Esophagus muscularis mucosa (tissue), 4 donors: Measurements from ENCODE around the gene ANKRD13D. TPM values are rescaled to one million over a fixed set of nuclear protein-coding genes. Genes with fewer than 3 reads are reported as not detected.
A peak's percentile ranks its signal among the peaks of the same experiment; 100 is the strongest.

Source experiments
- DNase-seq: peaks from one replicate; pipeline ENCODE4 v3.0.0-alpha.2; 2017; ENCODE audit errors: extremely low spot score
- H3K27ac ChIP-seq, 4 donors: fragments of 200-600 bp; sonication (generic); replicated peaks in 1 of 4; 1 replicate in 3 of 4; 2 replicates in 1 of 4; pipeline ENCODE4 v1.5.1; 2016 to 2019; ENCODE audit warnings: mild to moderate bottlenecking in 1 of 4
- H3K27me3 ChIP-seq, 4 donors: fragments of 200-600 bp; sonication (generic); one replicate each; pipeline versions ENCODE4 v1.5.1 to v1.6.0; 2016 to 2019
- H3K36me3 ChIP-seq, 4 donors: fragments of 200-600 bp; sonication (generic); one replicate each; pipeline ENCODE4 v1.5.1; 2016 to 2019
- H3K4me1 ChIP-seq, 4 donors: fragments of 200-600 bp; sonication (generic); one replicate each; pipeline ENCODE4 v1.5.1; 2016 to 2019
- H3K4me3 ChIP-seq, 4 donors: fragments of 200-600 bp; sonication (generic); 1 replicate in 2 of 4; 2 replicates in 2 of 4; pipeline ENCODE4 v1.5.1; 2016 to 2019; ENCODE audit warnings: mild to moderate bottlenecking in 4 of 4, moderate library complexity in 1 of 4
- H3K9me3 ChIP-seq, 4 donors: fragments of 200-600 bp; sonication (generic); 1 replicate in 3 of 4; 2 replicates in 1 of 4; pipeline ENCODE4 v1.5.1; 2016 to 2019
- EP300 ChIP-seq: sonication (generic); formaldehyde crosslinking; IDR thresholded peaks from one replicate; pipeline ENCODE4 v1.6.1; 2017; ENCODE audit warnings: antibody characterized with exemption
- POLR2A ChIP-seq: fragments of 450-650 bp; IDR thresholded peaks from one replicate; pipeline ENCODE4 v1.6.1; 2017; ENCODE audit warnings: antibody characterized with exemption, moderate library complexity, mild to moderate bottlenecking, low read depth
- POLR2AphosphoS5 ChIP-seq, 2 donors: sonication (generic); formaldehyde crosslinking; IDR thresholded peaks; one replicate each; pipeline ENCODE4 v1.6.1; 2017; ENCODE audit warnings: antibody characterized with exemption in 2 of 2
- WGBS: methylation state at CpG from one replicate; pipeline ENCODE4 v1.1.5; 2018; 5-methylcytosine and 5-hydroxymethylcytosine counted together
- intact Hi-C: fragments of 100-400 bp; cut with DNase I; formaldehyde crosslinking; loops from one replicate; pipeline ENCODE4 v1.15.1; 2023
- total RNA-seq, 4 donors: library from RNA; depleted of rRNA; stranded (reverse); fragments of >200 nt; gene quantifications; one replicate each; pipeline versions ENCODE4 v1.1.0 to v1.2.1, GENCODE V29; 2016
- TF ChIP-seq, protein P1 (sequence below), 3 experiments: fragments of 200-600 bp in 2 of 3; fragments of 450-650 bp in 1 of 3; sonication (generic) in 2 of 3; IDR thresholded peaks; one replicate each; pipeline ENCODE4 v1.5.1; 2017 to 2019; ENCODE audit warnings: antibody characterized with exemption in 3 of 3, mild to moderate bottlenecking in 2 of 3, moderate library complexity in 1 of 3

Gene ANKRD13D
- total RNA-seq, 4 donors from 2014 or later, result 27.7 to 53.0 (median 39.5) TPM

DNA sequence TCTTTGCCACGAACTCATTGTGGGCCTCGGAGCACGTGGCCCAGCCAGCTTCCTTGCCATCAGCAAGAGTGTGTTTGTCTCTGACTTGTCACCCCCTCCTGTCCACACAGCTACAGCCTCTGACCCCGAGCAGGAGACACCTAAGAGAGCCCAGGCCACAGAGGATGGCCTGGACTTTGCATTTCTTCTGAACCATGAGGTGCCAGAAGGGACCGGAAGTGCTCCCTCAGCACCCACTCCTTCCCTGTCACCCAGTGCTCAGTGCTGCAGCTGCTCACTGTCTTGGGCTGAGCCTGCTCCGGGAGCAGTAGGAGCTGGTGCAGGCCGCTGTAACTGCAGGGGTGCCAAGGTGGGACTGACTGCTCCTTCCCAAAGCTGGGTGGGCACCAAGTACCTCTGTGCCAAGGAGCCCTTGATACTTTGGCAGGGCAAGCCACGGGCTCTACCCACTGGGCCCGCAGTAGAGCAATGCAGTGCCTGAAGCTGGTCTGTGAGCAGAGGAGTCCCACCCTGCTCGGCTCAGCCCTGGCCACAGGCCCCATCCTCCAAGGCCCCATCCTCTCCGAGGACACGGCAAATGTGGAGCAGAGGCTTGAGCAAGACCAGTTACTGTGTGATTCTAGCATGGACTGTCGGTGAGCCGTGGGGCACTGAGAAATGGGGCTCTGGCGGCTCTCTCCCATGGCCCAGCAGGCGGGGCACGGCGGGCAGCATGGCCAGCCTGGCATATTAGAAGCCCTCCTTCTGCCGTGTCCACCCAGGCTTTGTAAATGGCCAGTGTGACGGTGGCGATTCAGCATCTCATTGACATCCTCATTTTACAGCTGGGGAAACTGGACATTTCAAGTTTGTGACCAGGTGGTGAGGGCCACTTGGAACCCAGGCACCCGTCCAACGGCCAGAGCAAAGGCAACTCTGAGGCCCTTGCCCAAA lies 16.5 kb upstream of the ANKRD13D start:
- DNase-seq, result no peak
- whole genome bisulfite sequencing, result 55% methylated on average over 8 of the region's 23 CpGs
- intact Hi-C loops, result no loop called here
- Histone ChIP-seq H3K36me3 (peaks cover 0 to 13% (median 6%) of the 10 kb centered on the region in 4 donors), H3K27ac (peak overlapping the region; percentile 80 to 91 (median 88)), H3K27me3 (no peaks in the 10 kb centered on the region), H3K4me1 (peaks cover 100% of the 10 kb centered on the region in 4 donors), H3K4me3 (peak overlapping the region in 1 of 4 donors; percentile 14), H3K9me3 (no peaks in the 10 kb centered on the region)
- no peak for TF ChIP-seq EP300
- TF ChIP-seq POLR2A, result no peak
- TF ChIP-seq POLR2AphosphoS5 (IDR thresholded peaks at IDR 0.05), result no peak
- TF ChIP-seq, protein P1, sequence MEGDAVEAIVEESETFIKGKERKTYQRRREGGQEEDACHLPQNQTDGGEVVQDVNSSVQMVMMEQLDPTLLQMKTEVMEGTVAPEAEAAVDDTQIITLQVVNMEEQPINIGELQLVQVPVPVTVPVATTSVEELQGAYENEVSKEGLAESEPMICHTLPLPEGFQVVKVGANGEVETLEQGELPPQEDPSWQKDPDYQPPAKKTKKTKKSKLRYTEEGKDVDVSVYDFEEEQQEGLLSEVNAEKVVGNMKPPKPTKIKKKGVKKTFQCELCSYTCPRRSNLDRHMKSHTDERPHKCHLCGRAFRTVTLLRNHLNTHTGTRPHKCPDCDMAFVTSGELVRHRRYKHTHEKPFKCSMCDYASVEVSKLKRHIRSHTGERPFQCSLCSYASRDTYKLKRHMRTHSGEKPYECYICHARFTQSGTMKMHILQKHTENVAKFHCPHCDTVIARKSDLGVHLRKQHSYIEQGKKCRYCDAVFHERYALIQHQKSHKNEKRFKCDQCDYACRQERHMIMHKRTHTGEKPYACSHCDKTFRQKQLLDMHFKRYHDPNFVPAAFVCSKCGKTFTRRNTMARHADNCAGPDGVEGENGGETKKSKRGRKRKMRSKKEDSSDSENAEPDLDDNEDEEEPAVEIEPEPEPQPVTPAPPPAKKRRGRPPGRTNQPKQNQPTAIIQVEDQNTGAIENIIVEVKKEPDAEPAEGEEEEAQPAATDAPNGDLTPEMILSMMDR (IDR thresholded peaks at IDR 0.05), result no peak

DNA sequence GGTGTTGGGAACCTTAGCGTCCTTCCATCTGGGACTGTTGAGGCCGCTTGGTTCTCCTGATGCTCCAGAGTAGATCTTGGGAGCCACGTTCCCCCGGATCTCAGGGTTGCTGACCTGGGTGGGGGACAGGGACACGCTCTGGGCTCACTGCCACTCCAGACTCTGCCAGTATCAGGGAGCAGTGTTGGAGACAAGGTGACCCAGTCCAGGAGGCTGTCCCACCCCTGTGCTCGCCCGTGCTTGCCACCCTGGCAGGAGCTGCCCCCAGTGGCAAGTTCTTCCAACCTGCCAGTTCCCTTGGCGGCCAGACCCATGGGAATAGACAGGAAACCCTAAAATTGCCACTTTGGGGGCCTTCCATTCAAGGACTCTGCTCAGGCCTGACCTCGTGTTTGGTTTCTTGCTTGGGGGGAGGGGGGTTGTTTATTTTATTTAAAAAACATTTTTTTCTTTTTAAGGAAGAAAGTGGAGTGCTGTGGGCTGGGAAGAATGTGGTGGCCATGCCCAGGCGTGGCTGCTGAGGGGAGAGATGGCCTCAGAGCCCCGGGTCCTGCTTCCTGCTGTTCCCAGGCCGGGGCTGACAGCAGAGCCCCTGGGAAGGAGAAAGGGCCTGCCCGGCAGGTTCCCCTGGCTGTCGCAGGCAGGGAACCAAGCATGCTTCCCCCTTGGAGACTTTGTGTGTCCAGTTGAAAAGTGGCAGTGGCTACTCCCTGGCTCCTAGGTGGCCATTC lies 15.7 kb upstream of the ANKRD13D start:
- peaks cover 100% of the 10 kb centered on the region in 4 donors for H3K4me1 ChIP-seq
- no peak for DNase-seq

DNA sequence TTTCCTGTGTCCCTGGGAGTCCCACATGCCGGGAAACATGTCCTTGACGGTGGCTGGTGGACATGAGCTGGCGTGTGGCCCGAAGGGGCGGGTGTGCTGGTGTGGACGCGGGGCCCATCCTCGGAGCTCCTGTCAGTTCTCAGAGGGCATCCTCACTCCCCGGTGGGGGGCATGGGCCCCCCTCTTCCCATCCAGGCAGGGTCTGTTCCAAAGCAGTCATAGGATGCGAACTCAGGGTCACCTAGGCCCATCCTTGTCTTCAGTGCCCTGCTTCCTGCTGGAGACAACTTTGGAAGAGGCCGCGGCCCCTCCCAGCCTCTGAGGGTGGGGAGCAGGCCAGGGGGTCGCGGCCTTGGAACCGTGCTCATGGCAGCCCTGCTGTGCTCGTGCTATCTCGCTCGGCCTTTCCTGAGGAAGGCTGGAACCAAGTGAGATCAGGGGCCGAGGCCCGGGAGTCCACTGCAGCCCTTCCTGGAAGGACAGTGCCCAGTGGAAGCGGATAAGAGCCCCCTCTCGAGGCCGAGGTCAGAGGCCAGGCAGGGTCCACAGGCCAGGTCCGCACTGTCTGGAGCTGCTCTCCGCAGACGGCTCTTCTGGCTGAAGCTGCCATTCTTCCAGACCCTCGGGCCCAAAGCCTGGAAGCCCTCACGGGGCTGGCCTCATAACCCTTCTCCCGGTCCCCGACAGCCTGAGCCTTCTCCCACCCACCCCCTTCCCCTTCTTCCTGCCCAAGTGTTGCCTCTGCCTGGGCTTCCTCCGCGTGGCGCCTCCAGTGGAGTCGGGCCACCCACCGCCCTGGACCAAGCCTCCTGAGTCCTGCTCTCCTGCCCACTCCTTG lies 14.1 kb upstream of the ANKRD13D start:
- Histone ChIP-seq H3K4me1 (peaks cover 90 to 100% (median 99%) of the 10 kb centered on the region in 4 donors), H3K9me3 (no peaks in the 10 kb centered on the region), H3K36me3 (peaks cover 8 to 25% (median 16%) of the 10 kb centered on the region in 4 donors), H3K4me3 (peak overlapping the region in 1 of 4 donors; percentile 1), H3K27ac (peak overlapping the region; percentile 71 to 91 (median 84)), H3K27me3 (no peaks in the 10 kb centered on the region)
- TF ChIP-seq POLR2A, result no peak
- TF ChIP-seq, protein P1 (IDR thresholded peaks at IDR 0.05), result no peak
- no peak for TF ChIP-seq EP300
- no peak for TF ChIP-seq POLR2AphosphoS5 (IDR thresholded peaks at IDR 0.05)
- 73% methylated on average over 24 of the region's 35 CpGs for WGBS
- DNase-seq, result no peak
- intact Hi-C loops, result no loop called here

More for the DNA sequence above, 15.7 kb upstream of the ANKRD13D start:
- Histone ChIP-seq H3K36me3 (peaks cover 0 to 10% (median 6%) of the 10 kb centered on the region in 4 donors), H3K27ac (peak overlapping the region; percentile 80 to 91 (median 88)), H3K27me3 (no peaks in the 10 kb centered on the region), H3K9me3 (no peaks in the 10 kb centered on the region), H3K4me3 (no peak overlapping the region)
- 43% methylated on average over 7 of the region's 14 CpGs for WGBS
- intact Hi-C loops, result no loop called here
- no peak for TF ChIP-seq POLR2A
- no peak for TF ChIP-seq EP300
- TF ChIP-seq POLR2AphosphoS5 (IDR thresholded peaks at IDR 0.05), result no peak
- TF ChIP-seq, protein P1 (IDR thresholded peaks at IDR 0.05), result no peak

DNA sequence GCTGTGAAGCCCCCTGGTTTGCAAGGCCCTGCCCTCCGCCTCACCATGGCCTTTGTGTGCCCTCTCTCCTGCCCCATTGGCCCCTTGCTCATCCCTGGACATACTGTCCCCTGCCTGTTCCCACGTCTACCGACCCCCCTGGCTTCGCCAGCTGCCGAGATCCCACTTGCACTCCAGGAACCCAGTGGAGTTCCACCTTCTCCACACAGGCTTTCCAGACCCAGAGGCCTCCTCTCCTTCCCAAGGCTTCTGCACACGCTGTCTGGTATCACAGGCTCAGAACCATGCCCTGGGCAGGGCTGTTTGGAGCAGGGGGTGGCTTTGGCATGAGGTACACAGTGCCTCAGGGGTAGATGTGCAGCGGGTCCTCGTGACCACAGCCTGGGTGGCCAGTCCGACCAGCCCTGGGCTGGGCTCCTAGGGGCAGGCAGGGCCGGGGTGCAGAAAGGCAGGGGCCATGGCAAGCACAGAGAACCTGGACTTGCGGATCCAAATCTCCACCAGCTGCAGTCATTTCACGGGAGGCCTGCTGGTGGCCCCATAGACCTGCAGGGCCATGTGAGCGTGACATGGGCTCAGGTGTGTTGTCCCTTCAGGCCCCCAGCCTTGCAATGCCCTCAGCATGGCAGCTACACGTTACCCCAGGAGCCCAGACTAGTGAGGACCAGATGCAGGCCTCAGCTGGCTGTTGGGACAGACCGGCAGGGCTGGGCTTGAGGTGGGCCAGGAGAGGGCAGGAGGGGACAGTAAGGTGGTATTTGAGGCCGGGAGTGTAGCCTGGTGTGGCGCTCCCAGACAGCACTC lies 13.3 kb upstream of the ANKRD13D start:
- H3K36me3 ChIP-seq, result peaks cover 16 to 33% (median 24%) of the 10 kb centered on the region in 4 donors
- no peak for DNase-seq
- H3K27me3 ChIP-seq, result no peaks in the 10 kb centered on the region
- 83% methylated on average over 13 of the region's 17 CpGs for WGBS
- no peak overlapping the region for H3K4me3 ChIP-seq
- intact Hi-C loops, result no loop called here
- TF ChIP-seq POLR2AphosphoS5 (IDR thresholded peaks at IDR 0.05), result no peak
- no peak for TF ChIP-seq POLR2A
- no peak for TF ChIP-seq EP300
- TF ChIP-seq, protein P1 (IDR thresholded peaks at IDR 0.05), result no peak
- peaks cover 82 to 100% (median 97%) of the 10 kb centered on the region in 4 donors for H3K4me1 ChIP-seq
- H3K9me3 ChIP-seq, result no peaks in the 10 kb centered on the region
- peak overlapping the region; percentile 71 to 91 (median 84) for H3K27ac ChIP-seq
